Measurements from ENCODE around the gene TRMT10C. TPM values are rescaled to one million over a fixed set of nuclear protein-coding genes. Genes with fewer than 3 reads are reported as not detected.

TRMT10C gene
- total and polyA plus RNA-seq, 9 of the 15 experiments (the other 6 are each of a cell fraction or from before 2014, with no cell fraction given), result 48.6 to 106 (median 63.9) TPM

GRCh38 chr3:101529816-101530685, 31.6 kb upstream of the TRMT10C start (continued):
- TF ChIP-seq, protein P1, sequence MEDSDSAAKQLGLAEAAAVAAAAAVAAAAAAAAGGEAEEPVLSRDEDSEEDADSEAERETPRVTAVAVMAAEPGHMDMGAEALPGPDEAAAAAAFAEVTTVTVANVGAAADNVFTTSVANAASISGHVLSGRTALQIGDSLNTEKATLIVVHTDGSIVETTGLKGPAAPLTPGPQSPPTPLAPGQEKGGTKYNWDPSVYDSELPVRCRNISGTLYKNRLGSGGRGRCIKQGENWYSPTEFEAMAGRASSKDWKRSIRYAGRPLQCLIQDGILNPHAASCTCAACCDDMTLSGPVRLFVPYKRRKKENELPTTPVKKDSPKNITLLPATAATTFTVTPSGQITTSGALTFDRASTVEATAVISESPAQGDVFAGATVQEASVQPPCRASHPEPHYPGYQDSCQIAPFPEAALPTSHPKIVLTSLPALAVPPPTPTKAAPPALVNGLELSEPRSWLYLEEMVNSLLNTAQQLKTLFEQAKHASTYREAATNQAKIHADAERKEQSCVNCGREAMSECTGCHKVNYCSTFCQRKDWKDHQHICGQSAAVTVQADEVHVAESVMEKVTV (CRISPR knock-in tag; IDR thresholded peaks at IDR 0.05), result no peak
- TF ChIP-seq ATF3 (IDR thresholded peaks at IDR 0.05), result no peak
- no peak for TF ChIP-seq ATF3 (CRISPR knock-in tag; conservative IDR thresholded peaks at IDR 0.05)
- 0 out of 2 replicates have a peak, but pooled peaks have one; percentile 48 for TF ChIP-seq ZKSCAN1 (IDR thresholded peaks at IDR 0.05; ENCODE audit: low read depth, low read length)
- TF ChIP-seq ZNF766 (CRISPR knock-in tag; conservative IDR thresholded peaks at IDR 0.05), result peak; percentile 83; the same call in 1 of the 2 replicates
- TF ChIP-seq SMARCE1 (IDR thresholded peaks at IDR 0.05), result peak; percentile 89
- TF ChIP-seq PBX2 (CRISPR knock-in tag; IDR thresholded peaks at IDR 0.05; ENCODE audit: low read depth), result no peak
- peak; percentile 10; the same call in 1 of the 2 replicates for TF ChIP-seq PBX2 (tag; conservative IDR thresholded peaks at IDR 0.05; ENCODE audit: low read depth)
- no peak for TF ChIP-seq ZNF239 (CRISPR knock-in tag; IDR thresholded peaks at IDR 0.05)
- TF ChIP-seq ZNF24 (IDR thresholded peaks at IDR 0.05), result 0 out of 2 replicates have a peak, but pooled peaks have one; percentile 43
- peak; percentile 97 for TF ChIP-seq VEZF1 (CRISPR knock-in tag; IDR thresholded peaks at IDR 0.05)
- peak; percentile 72 for TF ChIP-seq MYC (IDR thresholded peaks at IDR 0.05; ENCODE audit: low read depth, low read length)
- no peak for TF ChIP-seq MYC (CRISPR knock-in tag; IDR thresholded peaks at IDR 0.05; ENCODE audit: borderline replicate concordance, low read depth)
- TF ChIP-seq ZNF512 (tag; IDR thresholded peaks at IDR 0.05), result no peak
- TF ChIP-seq CBX2 (IDR thresholded peaks at IDR 0.05; ENCODE audit: insufficient read depth, low read length, poor library complexity, severe bottlenecking), result no peak
- TF ChIP-seq HDAC2 (IDR thresholded peaks at IDR 0.05), result peak; percentile 54; the same call in 1 of the 2 replicates
- TF ChIP-seq FOXJ3 (CRISPR knock-in tag; IDR thresholded peaks at IDR 0.05), result no peak
